AG04449 (cell line): ENCODE data around the gene COPRS.

Experiments
- CTCF ChIA-PET: fragments of 350-600 bp; formaldehyde crosslinking; extraction: SDS; loops from one replicate; lab custom pipeline; 2021; ENCODE audit warnings: antibody characterized with exemption; lab: Yijun Ruan, JAX
- POLR2A ChIA-PET: fragments of 400-600, 350-600 bp; formaldehyde crosslinking; extraction: SDS; loops from one replicate; lab custom pipeline; 2020; ENCODE audit warnings: antibody characterized with exemption, inconsistent platforms; lab: Yijun Ruan, JAX
- DNase-seq: peaks from one replicate; pipeline ENCODE4 v3.0.0-alpha.2; 2010; ENCODE audit warnings: low read depth, low spot score
- H3K4me3 ChIP-seq: 2 replicates; pipeline ENCODE4 v1.5.1; 2011; ENCODE audit warnings: low read depth, mild to moderate bottlenecking, control low read depth, low read length
- CTCF ChIP-seq: IDR thresholded peaks from one replicate; pipeline ENCODE4 v1.5.1; 2011; ENCODE audit warnings: mild to moderate bottlenecking, moderate library complexity, low read length, control low read depth, inconsistent platforms; ENCODE audit not compliant: insufficient read depth; ENCODE audit errors: missing control alignments

COPRS gene

GRCh38 chr17:31842195-31843069, 16.6 kb downstream of the COPRS start:
- peak; percentile 83 for TF ChIP-seq CTCF
- DNase-seq: no peak
- ChIA-PET POLR2A (interaction anchor here (1.0 to 1.6 kb wide), 4 partner anchors 54 to 284 kb away, joined by 3 to 4 read pairs (median 3); no protein-coding TSS in a partner anchor), CTCF (interaction anchor here (0.6 to 8.5 kb wide), 56 partner anchors 8 to 454 kb away, joined by 3 to 200 read pairs (median 4); partner anchors contain the start of genes COPRS and UTP6)
- H3K4me3 ChIP-seq: no peak overlapping the region; the same call in none of the 2 replicates

GRCh38 chr17:31841850-31842194, 17.2 kb downstream of the COPRS start:
- DNase-seq: no peak
- ChIA-PET CTCF (interaction anchor here (0.6 to 8.5 kb wide), 48 partner anchors 8 to 453 kb away, joined by 3 to 200 read pairs (median 5); partner anchors contain the start of genes COPRS and UTP6), POLR2A (interaction anchor here (0.6 to 1.6 kb wide), 6 partner anchors 53 to 425 kb away, joined by 3 to 5 read pairs (median 3); no protein-coding TSS in a partner anchor)
- TF ChIP-seq CTCF: no peak
- H3K4me3 ChIP-seq: no peak overlapping the region

GRCh38 chr17:31838636-31839225, 20.3 kb downstream of the COPRS start:
- POLR2A ChIA-PET: no interaction called here
- no peak for TF ChIP-seq CTCF
- CTCF ChIA-PET: interaction anchor here (1.0 to 8.5 kb wide), 3 partner anchors 280 to 402 kb away, joined by 3 to 154 read pairs (median 3); no protein-coding TSS in a partner anchor

GRCh38 chr17:31835984-31836383, 23.1 kb downstream of the COPRS start:
- TF ChIP-seq CTCF: no peak

More at GRCh38 chr17:31838636-31839225, 20.3 kb downstream of the COPRS start:
- H3K4me3 ChIP-seq: no peak overlapping the region
- DNase-seq: no peak

GRCh38 chr17:31834448-31834847, 24.6 kb downstream of the COPRS start:
- DNase-seq: no peak
- no peak for TF ChIP-seq CTCF
- CTCF ChIA-PET: interaction anchor here (0.9 to 3.5 kb wide), 2 partner anchors 8 to 276 kb away, joined by 9 to 15 read pairs; no protein-coding TSS in a partner anchor
- POLR2A ChIA-PET: no interaction called here
- H3K4me3 ChIP-seq: no peak overlapping the region

More at GRCh38 chr17:31835984-31836383, 23.1 kb downstream of the COPRS start:
- DNase-seq: no peak
- H3K4me3 ChIP-seq: no peak overlapping the region
- CTCF ChIA-PET: interaction anchor here (0.7 to 1.6 kb wide), 3 partner anchors 236 to 278 kb away, joined by 3 to 7 read pairs (median 3); no protein-coding TSS in a partner anchor
- POLR2A ChIA-PET: no interaction called here
